GM21786 (cell line): ENCODE results near the gene PPIL3.

Source experiments
- ATAC-seq: cut with Tn5 transposase; IDR thresholded peaks from one replicate; pipeline ENCODE4 v1.9.1; 2021; ENCODE audit not compliant: unreplicated experiment

The PPIL3 gene

DNA sequence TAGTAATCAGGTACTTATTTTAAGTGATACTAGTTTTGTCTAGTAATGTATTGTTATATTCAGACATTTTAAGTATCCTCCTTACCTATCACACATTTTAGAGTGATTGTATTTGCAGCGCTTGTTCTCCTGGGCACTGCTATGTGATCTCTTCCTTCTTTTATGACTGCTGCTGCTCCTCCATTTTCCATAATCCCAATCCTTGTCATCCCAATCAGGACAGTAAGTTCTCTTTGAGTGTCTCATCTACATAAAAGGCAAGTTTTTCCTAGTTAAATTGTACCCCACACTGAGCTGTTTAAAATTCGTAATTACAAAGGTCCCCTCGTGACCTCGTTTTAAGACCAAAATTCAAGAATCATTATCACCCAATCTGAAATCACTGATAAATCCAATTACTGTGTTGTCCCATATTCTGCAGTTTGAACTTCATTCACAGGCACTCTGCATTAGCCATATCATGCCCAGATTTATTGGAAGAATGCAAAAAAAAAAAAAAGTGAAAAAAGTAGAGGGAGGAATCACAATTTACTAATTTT, 27.2 kb downstream of the PPIL3 start:
- no peak for ATAC-seq

DNA sequence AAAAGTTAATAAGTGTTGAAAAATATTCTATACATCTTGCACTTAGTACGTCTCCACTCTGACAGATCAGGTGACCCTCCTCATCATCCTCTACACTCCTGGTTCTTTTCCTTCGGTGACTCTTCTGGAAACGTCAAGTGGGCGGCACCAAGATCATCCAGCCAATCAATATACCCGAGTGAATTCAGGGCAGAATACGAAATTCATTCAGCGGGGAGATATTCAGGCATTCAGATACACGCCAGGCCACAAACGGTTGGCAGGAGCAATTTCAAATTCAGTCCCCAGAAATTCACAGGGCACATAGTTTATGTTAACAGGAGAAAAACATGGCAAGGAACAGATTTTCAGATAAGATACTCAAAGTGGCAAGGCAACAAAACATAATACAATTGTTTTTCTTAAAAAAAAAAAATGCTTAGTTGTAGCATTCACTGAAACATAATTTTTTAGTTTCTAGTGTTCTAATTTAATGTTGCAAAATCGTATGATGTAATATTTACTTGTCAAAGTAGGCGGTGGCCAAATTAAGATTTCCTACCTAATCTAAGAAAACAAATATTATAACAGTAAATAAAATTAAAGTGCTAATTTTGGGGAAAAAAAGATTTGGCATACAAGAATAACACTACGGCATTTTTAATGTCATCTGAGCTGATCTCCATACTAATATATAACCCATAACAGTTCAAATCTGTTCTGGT, 28.6 kb downstream of the PPIL3 start:
- no peak for ATAC-seq

DNA sequence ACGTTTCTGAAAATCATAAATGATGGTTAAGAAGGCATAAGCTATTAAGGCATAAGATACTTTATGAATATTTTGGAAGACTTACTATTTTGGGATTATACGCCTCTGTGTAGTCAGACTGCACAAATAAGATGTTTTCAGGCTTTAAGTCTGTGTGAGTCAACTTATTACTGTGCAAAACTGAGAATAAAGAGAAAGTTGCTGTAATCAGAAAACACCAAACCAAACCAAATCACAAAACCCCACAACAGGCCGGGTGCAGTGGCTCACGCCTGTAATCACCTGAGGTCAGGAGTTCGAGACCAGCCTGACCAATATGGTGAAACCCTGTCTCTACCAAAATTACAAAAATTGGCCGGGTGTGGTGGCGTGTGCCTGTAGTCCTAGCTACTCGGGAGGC, 32.1 kb downstream of the PPIL3 start:
- no peak for ATAC-seq

DNA sequence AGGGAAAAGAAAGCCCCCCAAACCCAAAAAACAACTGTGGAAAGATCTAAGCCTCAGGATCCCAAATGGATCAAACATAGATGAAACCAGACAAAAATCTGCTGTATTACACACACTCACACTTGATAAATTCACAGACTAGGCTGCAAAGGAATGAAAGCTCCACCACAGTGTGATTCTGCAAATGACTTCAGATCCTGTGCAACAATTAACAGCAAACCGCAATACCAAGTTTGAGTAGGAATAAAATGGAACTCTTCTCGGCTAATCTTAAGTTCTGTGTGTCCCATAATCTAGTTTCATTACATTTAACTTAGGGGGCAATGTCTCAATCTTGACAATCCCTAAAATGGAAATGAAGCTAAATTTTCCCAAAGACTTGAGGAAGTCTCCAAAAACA, 36.3 kb downstream of the PPIL3 start:
- no peak for ATAC-seq

DNA sequence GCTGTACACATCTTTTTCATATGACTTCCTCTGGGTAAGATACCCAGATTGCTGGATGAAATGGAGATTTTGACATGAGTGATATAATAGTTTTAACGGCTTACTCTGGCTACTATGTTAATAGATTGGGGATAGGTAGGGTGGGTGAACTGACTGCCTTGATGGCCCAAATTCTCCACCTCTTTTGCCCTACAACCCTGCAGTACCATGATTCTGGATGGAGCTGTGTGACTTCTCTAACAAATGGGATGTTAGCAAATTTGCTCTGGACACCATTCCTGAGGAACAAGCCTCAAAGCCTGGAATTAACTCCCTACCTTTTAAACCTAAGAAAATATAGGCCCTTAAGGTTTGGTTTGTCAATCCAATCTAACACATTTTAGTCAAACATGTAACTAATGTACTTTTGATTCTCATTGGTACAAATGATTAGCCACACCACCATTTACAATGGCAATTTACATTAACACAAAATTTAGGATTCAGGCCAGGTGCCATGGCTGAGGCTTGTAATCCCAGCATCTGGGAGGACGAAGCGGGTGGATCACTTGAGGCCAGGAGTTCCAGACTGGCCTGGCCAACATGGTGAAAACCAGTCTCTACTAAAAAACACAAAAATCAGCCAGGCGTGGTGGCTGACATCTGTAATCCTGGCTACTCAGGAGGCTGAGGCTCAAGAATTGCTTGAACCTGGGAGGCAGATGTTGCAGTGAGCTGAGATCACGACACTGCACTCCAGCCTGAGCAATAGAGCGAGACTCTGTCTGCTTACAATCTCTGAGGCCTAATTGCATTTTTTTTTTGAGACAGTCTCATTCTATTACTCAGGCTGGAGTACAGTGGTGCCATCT, 37.3 kb downstream of the PPIL3 start:
- ATAC-seq: no peak

DNA sequence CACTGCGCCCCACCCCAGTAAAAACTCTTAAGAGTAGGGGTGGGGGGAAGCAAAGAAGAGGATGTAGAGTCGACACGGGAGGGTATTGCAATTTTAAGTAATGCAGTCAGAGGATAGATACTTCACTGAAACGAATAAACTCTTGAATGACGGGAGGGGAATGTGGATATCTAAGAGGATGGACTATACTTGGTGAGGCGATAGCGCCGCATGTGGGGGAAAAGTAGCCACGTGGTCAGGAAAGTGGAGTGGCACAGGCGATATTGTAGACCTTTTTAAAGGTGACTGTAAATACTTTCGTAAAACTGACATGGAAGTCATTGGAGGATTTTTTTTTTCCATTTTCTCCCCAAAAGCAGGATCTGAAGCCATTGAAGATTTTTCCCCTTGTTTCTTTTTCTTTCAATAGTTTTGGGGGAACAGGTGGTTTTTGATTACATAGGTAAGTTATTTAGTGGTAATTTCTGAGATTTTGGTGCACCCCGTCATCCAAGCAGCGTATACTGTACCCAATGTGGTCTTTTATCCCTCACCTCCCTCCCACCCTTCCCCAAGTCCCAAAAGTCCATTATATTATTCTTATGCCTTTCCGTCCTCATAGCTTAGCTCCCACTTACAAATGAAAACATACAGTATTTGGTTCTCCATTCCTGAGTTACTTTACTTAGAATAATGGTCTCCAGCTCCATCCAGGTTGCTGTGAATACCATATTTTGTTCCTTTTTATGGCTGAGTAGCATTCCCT, 38.2 kb downstream of the PPIL3 start:
- ATAC-seq: no peak

DNA sequence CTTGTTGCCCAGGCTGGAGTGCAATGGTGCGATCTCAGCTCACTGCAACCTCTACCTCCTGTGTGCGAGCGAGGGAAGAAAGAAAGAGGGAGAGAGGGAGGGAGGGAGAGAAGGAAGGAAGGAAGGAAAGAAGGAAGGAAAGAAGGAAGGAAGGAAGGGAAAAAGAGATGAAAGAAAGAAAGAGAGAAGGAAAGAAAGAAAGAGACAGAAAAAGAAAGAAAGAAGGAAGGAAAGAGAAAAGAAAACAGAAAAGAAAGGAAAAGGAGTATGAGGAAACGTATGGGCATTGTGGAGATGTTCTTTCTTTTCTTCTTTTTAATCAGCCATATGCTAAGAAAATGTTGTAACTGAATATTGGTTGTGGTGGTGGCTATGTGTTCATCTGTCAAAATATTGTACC, 40.9 kb downstream of the PPIL3 start:
- no peak for ATAC-seq

DNA sequence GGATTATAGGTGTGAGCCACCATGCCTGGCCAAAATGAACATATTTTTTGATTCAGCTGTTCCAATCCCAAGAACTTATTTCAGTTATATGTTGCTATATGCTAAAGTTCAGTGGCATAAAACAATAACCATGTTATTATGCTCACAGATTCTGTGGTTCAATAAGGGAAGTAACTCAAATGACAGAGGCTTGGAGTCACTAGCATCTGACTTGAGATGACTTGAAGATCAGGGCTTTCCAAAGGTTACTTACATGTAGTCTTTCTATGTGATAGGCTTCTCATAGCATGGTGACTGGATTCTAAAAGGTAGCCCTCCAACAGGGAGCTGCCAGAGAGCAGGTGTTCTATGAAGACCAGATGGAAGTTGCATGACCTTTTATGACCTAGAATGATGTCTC, 41.6 kb downstream of the PPIL3 start:
- no peak for ATAC-seq

DNA sequence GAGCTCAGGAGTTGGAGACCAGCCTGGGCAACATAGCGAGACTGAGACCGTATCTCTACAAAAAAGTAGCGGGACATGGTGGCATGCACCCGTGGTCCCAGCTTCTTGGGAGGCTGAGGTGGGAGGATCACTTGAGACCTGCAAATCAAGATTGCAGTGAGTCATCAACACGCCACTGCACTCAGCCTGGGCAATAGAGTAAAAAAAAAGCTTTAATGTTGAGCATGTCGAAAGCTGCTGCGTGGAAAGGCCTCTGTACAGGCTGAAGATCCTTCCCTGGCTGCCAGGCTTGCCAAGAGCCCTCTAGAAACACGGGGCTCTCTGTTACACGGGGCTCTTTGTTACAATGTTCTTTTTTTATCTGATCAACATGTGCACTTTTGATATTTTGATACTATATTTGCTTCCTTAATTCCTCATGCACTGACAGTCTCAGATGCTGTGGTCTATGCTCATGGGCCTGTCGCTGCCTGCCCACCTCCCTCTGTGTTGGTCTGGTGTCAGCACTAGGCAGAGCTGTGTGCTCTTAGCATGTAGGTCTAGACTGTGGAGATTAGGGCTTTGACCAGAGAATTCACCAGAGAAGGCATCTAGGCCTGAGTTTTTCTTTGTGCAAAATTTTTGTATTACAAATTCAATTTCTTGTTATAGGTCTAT, 43.1 kb downstream of the PPIL3 start:
- no peak for ATAC-seq

DNA sequence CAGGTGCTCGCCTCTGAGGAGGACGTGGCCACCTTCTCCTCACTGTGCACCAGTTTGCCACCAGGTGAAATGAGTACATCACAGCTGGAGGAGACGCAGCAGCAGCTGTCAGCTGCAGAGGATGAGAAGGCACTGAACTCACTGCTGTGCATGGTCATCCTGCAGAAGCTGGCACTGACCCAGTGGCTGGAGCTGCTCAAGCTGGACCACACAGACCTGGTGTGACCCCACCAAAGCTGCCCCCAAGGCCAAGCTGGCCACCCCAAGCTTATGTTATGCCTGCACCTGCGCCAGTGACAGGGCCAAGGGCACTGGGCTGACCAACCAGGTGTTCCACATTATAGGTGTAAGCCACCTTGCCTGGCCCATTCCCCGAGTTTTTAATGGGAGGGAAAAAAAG, 43.7 kb downstream of the PPIL3 start:
- no peak for ATAC-seq

DNA sequence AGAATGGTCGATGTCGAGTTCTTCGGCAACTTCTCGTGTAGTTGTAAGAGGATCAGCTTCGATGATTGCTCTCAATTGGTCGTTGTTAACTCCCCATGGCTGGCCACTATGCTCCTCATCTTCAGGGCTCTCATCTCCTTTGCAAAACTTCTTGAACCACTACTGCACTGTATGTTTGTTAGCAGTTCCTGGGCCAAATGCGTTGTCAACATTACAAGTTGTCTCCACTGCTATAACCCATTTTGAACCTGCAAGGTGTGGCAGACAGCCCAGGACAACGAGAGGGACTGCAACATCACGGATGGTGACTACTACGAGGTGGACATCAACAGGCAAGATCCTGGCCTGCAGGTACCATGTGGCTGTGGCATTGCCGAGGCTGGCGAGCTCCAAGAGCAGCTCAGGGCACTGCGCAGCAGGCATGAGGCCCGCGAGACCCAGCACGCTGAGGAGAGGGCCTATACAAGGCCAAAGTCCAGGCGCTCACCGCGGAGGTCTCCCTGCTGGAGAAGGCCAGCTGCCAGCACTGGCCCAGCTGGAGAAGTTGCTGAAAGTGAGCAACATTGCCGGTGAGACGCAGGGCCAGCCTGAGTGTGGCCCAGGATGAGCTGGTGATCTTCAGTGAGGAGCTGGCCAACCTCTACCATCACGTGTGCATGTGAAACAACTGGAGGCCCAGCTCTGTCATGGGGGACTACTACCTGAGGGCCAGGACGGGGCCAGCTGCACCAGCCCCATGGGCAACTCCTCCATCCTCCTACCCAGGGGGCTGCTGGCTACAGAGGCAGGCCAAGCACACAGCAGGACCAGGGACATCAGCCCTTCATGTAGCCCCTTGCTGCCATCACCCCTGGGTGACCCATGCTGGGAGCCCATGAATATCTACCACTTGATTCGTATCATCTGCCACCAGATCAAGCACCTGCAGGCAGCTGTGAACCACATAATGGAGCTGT, 44.6 kb downstream of the PPIL3 start:
- ATAC-seq: no peak

DNA sequence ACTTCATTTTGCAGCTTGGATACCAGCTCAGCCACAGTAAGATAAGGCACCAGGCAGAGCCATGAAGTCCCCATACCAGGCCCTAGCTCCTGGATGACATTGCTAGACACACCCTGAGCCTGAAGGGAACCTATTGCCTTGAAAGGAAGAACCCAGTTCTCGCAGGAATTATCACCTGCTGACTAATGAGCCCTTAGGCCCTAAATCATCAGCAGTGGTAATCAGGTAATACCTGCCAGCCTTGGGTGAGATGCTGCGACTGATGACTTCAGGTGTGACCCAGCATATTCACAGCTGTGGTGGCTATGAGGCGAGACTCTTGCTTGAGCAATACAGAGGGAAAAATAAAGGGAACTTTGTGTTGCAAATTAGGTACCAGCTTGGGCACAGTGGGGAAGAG, 49.4 kb downstream of the PPIL3 start:
- ATAC-seq: no peak

DNA sequence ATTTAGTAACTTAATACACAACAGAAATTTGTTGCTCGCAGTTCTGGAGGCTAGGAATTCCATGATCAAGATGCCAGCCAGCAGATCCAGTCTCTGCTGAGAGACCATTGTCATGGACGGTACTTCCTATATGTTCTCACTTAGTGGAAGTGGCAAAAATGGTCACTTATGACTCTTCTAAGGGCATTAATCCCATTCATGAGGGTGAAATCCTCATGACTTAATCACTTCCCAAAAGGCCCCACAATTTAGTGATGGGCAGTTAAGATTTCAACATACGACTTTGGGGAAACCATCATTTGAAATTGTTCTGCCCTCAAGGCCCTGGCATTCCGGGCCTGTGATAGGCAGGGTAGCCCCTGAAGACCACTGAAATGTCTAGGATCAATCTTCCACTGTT, 54.2 kb downstream of the PPIL3 start:
- no peak for ATAC-seq

DNA sequence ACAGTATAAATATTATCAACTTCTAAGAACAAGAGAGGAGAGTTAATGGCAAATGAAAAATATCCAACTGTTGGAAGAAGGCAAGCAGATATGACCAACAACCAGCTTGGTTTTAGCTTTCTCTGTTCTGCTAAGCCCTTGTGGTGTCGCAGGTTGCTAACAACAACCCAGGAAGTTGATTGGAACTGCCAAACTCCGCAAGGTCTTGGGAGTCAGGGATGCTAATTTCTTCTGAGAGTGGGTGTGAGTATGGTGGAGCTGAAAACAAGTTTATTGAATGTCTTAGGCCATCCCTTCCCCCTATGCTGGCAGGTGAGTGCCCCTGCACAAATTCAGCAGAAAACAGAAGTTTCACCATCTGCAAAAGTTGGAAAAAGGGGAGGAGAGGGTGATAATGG, 59.6 kb downstream of the PPIL3 start:
- no peak for ATAC-seq

DNA sequence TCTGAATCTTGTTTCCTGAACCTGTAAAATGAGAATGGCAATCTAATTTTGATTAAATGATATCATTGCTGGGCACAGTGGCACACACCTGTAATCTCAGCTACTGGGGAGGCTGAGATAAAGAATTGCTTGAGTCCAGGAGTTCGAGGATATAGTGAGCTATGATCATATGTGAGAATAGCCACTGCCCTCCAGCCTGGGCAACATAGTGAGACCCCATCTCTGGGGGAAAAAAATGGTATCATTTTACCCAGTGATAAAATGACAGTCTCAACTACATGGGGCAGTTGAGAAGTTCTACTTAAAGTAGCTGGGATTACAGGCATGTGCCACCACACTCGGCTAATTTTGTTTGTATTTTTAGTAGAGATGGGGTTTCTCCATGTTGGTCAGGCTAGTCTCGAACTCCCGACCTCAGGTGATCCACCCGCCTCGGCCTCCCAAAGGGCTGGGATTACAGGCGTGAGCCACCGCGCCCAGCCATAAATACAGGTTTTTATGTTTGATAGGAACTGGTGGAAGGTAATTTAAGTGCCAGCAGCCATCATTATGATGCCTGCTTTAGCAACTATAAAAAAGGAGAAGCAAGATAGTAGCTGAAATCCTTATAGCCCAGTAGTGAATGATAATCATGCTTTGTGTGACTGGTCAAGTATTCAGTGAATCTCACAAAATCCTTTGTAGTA, 60.2 kb downstream of the PPIL3 start:
- no peak for ATAC-seq

DNA sequence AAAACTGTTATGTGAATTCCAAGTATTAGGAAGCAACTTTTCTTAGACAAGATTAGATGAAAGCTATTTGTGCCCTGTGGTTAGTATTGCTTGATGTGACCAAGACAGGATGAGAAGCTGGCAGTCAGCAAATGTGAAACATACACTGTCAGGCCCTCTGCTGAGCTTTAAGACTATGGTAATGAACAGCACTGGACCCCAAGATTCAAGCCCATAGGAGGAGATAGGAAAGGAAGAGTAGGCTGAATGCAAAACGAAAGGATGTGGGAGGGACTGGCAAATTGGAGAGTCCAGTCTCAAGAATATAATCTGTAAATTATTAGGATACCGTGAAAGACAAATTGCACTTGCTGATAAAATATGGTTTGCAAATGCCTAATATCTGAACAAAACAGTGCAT, 60.8 kb downstream of the PPIL3 start:
- ATAC-seq: no peak

DNA sequence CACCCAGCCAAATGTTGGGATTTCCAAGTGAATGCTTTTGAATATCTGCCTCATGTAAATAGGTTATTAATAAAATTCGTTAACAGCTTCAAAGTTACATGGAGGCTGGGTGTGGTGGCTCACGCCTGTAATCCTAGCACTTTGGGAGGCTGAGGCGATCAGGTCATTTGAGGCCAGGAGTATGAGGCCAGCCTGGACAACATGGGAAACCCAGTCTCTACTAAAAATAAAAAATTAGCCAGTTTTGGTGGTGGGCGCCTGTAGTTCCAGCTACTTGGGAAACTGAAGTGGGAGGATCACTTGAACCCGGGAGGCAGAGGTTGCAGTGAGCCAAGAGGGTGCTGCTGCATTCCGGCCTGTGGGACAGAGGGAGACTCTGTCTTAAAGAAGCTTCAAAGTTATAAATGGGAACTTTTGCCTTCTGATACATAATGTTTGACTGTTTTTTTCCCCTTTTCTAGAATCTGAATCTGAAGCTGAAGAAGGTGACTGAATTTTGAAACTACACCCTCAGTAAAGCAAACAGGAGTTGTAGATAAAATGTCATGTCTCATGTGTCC, 67.1 kb downstream of the PPIL3 start:
- ATAC-seq: no peak
